ENCODE data around the gene SH3D21.
A peak's percentile ranks its signal among the peaks of the same experiment; 100 is the strongest.

The SH3D21 gene

DNA sequence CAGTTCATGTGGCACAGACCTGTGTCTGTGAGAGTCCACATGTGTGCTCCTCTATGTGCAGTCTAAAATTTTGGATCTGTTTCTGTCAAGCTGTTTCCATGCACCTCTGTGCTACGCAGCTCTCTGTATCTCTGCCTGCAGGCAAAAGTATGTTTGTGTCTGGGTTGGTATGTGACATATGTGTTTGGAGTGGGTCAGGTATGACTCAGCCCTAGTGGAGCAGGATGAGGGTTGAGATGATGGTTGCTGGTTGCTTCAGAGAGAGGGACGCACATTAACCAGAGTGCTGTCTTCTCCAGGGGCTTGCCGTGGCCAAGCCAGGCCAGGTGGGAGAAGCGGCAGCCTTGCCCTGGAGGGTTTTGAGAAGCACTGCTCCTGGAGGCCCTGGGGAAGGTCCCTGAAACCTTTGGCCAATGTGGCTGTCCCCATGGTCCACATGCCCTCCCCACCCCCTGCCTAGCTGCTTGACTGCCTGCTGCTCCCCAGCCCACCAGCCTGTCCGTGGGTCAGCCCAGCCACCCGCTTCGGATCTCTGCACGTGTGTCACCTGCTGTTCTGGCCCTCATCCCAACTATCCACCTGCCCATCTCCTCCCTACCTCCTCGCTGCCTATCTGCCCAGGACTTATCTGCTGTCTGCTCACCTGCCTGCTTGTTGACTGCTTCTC, 21.4 kb downstream of the SH3D21 start:
- TF ChIP-seq POLR2A (IDR thresholded peaks at IDR 0.05; ENCODE audit: extremely low read depth, insufficient read length) (no peak), MYC (IDR thresholded peaks at IDR 0.05; ENCODE audit: low read depth, low read length) (no peak)
- TF ChIP-seq, protein P1, sequence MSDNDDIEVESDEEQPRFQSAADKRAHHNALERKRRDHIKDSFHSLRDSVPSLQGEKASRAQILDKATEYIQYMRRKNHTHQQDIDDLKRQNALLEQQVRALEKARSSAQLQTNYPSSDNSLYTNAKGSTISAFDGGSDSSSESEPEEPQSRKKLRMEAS (IDR thresholded peaks at IDR 0.05; ENCODE audit: low read depth, low read length): no peak
- no peak overlapping the region for H3K4me3 ChIP-seq (ENCODE audit: low read depth, low read length)
- DNase-seq (ENCODE audit: low read depth): peak; percentile 46

DNA sequence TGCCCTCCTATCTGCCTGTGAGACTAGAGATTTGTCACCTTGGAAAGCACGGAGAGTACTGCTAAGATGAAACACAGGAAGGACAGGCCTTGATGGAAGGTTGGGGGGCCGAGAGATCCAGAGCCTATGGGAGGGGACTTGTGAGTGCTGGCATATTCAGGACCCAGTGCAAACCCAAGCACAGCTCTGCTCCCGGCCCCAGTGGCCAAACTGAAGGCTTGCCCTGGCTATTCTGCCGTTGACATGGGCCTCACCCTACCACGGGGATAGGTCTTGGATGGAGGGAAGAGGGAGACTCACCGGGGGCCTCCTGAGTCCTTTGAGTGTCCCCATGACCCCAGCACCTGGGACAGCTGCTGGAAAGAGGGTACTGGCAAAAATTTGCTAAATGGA, 21.9 kb downstream of the SH3D21 start:
- no peak overlapping the region for H3K4me3 ChIP-seq (ENCODE audit: low read depth, low read length)
- TF ChIP-seq, protein P2, sequence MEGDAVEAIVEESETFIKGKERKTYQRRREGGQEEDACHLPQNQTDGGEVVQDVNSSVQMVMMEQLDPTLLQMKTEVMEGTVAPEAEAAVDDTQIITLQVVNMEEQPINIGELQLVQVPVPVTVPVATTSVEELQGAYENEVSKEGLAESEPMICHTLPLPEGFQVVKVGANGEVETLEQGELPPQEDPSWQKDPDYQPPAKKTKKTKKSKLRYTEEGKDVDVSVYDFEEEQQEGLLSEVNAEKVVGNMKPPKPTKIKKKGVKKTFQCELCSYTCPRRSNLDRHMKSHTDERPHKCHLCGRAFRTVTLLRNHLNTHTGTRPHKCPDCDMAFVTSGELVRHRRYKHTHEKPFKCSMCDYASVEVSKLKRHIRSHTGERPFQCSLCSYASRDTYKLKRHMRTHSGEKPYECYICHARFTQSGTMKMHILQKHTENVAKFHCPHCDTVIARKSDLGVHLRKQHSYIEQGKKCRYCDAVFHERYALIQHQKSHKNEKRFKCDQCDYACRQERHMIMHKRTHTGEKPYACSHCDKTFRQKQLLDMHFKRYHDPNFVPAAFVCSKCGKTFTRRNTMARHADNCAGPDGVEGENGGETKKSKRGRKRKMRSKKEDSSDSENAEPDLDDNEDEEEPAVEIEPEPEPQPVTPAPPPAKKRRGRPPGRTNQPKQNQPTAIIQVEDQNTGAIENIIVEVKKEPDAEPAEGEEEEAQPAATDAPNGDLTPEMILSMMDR (IDR thresholded peaks at IDR 0.05; ENCODE audit: low read depth, low read length): no peak
- TF ChIP-seq MYC (IDR thresholded peaks at IDR 0.05; ENCODE audit: low read depth, low read length): no peak
- no peak for DNase-seq (ENCODE audit: low read depth)

DNA sequence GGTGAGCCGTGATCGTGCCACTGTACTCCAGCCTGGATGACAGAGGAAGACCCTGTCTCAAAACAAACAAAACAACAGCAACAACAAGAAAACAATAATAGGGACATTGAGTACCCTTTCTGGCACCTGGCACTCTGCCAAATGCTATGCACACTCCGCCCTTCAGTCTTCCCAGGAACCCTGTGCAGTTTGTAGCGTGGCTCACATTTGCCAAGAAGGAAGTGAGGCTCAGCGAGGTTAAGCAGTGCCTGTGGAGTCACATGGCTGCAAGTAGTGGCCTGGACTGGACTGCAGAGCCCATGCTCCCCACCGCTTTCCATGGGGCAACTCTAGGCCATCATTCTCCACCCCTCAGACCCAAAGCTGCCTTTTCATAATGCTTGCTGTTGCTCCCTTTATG, 22.5 kb downstream of the SH3D21 start:
- no peak overlapping the region for H3K4me3 ChIP-seq (ENCODE audit: low read depth, low read length)
- no peak for TF ChIP-seq MYC (IDR thresholded peaks at IDR 0.05; ENCODE audit: low read depth, low read length)
- no peak for TF ChIP-seq POLR2A (IDR thresholded peaks at IDR 0.05; ENCODE audit: extremely low read depth, insufficient read length)
- TF ChIP-seq, protein P1 (IDR thresholded peaks at IDR 0.05; ENCODE audit: low read depth, low read length): peak; percentile 73
- TF ChIP-seq, protein P2 (IDR thresholded peaks at IDR 0.05; ENCODE audit: low read depth, low read length): no peak
- DNase-seq (ENCODE audit: low read depth): peak; percentile 39

DNA sequence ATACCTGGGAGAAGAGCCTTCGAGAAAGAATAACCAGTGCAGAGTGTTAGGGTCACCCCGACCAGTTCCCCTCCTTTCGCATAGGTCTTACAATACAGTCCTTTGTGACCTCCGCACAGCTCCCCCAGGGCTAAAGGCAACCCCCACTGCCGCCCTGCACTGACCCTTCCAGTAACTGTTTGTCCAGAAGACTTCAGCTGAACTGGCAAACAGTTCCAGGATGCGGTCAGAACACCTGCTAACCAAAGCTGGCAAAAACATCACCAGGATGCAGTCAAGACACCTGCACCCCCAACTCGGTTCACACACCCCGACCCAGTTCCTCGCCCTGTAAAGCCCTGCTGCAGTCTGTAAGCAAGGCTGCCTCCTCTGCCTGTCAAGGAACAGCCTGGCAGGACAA, 23.6 kb downstream of the SH3D21 start:
- TF ChIP-seq POLR2A (IDR thresholded peaks at IDR 0.05; ENCODE audit: extremely low read depth, insufficient read length): no peak
- TF ChIP-seq, protein P1 (IDR thresholded peaks at IDR 0.05; ENCODE audit: low read depth, low read length): no peak
- no peak for TF ChIP-seq MYC (IDR thresholded peaks at IDR 0.05; ENCODE audit: low read depth, low read length)
- TF ChIP-seq, protein P2 (IDR thresholded peaks at IDR 0.05; ENCODE audit: low read depth, low read length): no peak
- no peak for DNase-seq (ENCODE audit: low read depth)
- no peak overlapping the region for H3K4me3 ChIP-seq (ENCODE audit: low read depth, low read length)

DNA sequence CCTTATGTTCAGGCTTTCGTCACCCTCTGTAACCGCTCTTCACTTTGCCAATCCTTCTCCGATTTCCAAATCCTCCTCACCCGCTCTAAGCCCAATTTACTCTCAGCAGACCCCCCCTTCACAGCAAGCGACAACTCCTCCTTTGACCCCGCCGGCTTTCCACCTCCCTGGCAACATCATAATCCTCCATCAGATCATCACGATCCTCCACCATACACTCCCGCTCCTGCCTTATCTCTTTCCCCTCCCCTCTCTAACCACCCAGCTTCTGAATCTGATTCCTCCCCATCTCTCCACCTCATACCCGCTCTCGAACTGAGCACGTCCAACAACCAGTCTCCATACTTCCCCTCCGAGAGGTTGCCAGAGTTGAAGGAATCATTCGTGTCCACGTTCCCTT, 24.8 kb downstream of the SH3D21 start:
- no peak for DNase-seq (ENCODE audit: low read depth)
- no peak overlapping the region for H3K4me3 ChIP-seq (ENCODE audit: low read depth, low read length)
- TF ChIP-seq MYC (IDR thresholded peaks at IDR 0.05; ENCODE audit: low read depth, low read length): no peak
- TF ChIP-seq, protein P2 (IDR thresholded peaks at IDR 0.05; ENCODE audit: low read depth, low read length): no peak
- TF ChIP-seq, protein P1 (IDR thresholded peaks at IDR 0.05; ENCODE audit: low read depth, low read length): no peak
- no peak for TF ChIP-seq POLR2A (IDR thresholded peaks at IDR 0.05; ENCODE audit: extremely low read depth, insufficient read length)

DNA sequence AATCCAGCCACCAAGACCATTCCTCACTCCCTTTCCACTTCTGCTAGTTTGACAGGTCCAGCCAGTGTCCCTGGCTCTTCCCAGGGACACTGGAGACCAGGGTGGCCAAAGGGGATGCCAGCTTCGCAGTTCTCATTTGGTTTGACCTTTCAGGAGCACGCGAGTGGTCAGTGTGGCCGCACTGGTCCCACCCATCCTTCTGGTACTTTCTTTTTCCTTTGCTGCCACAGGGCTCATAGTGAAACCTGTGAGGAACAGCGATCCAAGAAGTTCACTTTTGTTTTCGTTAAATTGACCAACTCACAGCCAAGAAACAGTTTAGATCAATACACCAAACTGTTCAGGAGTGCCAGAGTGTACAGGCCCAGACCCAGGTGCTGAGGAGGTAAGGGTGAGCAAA, 31.7 kb downstream of the SH3D21 start:
- TF ChIP-seq POLR2A (IDR thresholded peaks at IDR 0.05; ENCODE audit: extremely low read depth, insufficient read length) (no peak), MYC (IDR thresholded peaks at IDR 0.05; ENCODE audit: low read depth, low read length) (no peak)
- TF ChIP-seq, protein P1 (IDR thresholded peaks at IDR 0.05; ENCODE audit: low read depth, low read length): no peak
- TF ChIP-seq, protein P2 (IDR thresholded peaks at IDR 0.05; ENCODE audit: low read depth, low read length): no peak
- no peak for DNase-seq (ENCODE audit: low read depth)
- H3K4me3 ChIP-seq (ENCODE audit: low read depth, low read length): no peak overlapping the region

Measured in NB4 (cell line).